CD4-positive, alpha-beta T cell treated with Interleukin-6 at 100 ng/mL for 8 hours (primary cell): ENCODE results near the gene KCNQ1OT1.

Source experiments
- DNase-seq: peaks from one replicate; pipeline ENCODE4 v3.0.0-alpha.2; 2020; ENCODE audit warnings: mixed read lengths, low spot score

KCNQ1OT1 gene

DNA sequence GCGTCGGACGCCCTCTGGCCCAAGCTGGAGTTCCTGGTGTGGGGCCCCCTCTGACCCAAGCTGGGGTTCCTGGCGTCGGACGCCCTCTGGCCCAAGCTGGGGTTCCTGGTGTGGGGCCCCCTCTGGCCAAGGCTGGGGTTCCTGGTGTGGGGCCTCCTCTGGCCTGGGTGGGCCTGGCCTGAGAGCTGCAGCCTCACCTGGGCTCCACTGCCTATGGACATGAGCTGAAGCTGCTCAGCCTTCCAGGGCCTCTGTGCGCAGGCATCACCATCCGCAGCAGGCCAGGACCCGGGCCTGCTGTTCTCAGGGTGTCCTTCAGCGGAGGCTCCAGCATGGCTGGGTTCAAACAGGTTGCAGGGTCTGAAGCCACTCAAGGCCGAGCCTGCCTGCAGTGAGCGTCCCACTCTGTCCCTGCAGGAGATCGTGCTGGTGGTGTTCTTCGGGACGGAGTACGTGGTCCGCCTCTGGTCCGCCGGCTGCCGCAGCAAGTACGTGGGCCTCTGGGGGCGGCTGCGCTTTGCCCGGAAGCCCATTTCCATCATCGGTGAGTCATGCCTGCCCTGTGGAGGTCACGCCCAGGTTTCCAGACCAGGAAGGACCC lies 129.5 kb downstream of the KCNQ1OT1 start:
- no peak for DNase-seq

DNA sequence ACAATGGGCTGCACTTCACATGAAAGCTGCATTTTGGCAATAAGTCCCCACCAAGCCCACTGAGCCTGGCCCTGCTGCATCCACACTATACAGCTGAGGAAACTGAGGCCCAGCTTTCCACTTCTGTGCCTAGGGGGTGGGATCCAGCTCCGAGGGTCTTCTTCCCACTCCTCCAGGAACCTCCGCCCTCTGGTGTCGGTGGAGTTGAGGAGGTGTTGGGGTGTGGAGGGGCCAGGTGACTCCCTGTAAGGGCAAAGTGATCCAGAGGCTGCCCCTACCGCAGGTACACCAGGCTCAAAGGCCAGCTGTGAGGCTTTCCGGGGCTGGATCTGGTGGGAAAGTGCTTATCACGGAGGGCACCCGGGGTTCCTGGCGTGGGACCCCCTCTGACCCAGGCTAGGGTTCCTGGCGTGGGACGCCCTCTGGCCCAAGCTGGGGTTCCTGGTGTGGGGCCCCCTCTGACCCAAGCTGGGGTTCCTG lies 130.0 kb downstream of the KCNQ1OT1 start:
- DNase-seq: no peak

DNA sequence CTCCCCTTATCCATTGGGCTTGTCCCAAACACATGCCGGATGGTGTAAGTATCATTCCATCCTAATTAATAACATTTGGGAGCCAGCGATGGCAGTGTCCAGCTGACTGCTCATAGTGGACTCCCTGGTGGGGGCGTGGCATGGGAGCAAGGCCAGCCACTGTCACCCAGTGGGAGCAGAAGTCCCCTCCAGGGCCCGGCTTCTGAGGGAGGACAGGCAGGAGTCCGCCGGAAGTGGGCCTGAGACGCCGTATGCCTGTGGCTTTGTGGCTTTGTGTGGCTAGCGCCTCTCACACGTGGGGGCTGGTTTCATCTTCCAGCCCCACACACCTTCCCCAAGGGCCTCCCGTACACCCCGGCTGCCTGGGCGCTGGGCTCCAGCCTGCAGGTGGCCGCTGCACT lies 130.5 kb downstream of the KCNQ1OT1 start:
- DNase-seq: no peak

DNA sequence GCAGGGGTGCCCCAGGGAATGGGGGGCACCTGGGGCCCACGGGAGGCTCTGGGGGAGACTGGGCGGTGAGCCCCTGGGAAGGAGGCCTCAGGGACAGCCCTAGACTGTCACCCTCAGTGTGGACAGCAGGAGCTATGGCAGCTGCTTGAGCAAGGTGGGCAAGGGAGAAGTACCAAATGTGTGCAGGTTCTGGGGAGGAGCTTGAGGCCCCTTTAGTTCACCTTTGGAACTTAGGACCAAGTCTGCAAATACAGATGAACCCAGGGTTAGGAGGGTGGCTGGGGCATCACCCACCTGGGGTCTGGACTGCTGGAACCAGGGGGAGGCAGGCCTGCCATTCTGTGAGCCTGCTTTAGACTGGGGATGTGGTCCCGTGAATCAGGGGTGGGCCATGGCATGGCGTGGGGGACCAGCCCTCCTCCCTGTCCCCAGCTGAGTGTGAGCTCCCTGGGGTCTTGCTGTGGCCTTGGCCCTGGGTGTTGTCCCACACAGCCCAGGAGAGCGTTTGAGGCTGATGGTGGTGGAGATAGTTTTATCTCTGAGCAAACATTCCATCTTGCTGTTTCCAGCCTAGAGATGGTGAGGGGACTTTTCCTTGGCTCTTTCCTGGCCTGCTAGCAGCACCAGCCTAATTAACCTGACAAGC lies 132.6 kb downstream of the KCNQ1OT1 start:
- no peak for DNase-seq

DNA sequence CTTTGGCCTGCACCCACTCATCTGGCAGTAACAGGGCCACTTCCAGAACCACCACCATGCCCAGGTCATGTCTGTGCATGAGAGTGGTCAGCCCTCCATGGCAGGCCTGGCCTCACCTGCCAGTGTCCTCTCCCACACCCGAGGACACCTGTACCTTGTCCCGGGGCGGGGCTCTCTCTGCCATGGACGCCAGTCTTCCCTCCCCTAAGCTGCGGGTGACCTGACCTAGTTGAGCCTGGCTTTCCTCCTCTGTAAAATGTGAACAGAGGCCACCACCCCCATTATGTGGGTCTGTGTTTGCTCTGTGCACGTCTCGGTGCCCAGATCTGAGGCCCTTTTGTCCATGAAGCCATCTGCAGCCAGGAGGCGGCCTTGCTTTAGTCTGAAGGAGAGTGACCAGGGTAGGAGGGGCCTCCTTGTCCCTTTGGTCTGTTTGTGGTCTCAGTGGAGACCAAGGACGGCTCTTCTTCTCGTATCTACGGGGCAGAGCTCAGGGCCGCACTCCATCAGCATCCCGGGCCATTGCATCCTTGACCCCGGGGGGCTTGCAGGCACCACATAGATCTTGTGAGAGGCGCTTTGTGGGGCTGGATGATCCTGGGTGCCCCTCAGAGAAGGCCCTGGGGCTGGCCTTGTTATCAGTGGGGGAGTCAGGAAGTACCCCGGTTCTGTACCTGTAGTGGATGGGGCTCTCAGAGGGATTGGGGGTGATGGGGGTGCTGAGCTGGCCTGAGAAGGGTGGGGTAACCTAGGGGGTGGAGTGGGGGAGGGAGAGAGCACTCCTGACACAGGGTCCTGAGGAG lies 133.4 kb downstream of the KCNQ1OT1 start:
- DNase-seq: no peak

DNA sequence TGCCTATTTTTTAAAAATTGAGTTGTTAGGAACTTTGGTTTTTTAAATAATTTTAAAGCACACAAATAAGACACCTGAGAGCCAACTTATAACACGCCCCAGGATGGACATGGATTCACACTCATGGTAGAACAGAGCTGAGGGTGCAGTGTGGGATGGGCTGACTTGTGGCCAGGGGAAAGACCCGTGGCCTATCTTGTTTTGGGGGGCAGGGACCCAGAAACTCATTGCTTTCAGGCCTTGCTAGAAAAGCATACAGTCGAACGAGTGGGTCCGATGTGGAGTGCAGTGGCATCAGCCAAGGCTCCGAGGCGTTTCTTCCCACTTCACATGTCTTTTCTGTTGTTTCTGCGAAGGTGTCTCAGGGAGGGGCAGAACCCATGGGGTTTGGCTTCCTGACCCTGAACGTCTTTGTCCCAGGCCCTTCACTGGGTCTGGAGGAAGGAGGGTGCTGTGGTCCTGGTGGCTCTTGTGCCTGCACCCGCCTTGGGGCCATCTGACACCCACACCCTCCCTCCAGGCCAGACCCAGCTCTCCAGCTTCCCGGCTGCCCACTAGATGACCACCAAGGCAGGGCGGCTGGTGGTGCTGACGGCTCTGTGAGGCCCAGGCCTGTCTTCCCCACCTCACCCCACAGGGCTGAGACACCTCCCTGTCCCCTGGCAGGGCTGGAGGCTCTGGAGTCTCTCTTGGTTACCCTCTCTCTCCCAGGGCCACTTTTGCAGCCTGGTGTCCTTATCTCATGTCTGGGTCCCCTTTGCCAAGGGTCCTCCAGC lies 134.2 kb downstream of the KCNQ1OT1 start:
- DNase-seq: no peak

DNA sequence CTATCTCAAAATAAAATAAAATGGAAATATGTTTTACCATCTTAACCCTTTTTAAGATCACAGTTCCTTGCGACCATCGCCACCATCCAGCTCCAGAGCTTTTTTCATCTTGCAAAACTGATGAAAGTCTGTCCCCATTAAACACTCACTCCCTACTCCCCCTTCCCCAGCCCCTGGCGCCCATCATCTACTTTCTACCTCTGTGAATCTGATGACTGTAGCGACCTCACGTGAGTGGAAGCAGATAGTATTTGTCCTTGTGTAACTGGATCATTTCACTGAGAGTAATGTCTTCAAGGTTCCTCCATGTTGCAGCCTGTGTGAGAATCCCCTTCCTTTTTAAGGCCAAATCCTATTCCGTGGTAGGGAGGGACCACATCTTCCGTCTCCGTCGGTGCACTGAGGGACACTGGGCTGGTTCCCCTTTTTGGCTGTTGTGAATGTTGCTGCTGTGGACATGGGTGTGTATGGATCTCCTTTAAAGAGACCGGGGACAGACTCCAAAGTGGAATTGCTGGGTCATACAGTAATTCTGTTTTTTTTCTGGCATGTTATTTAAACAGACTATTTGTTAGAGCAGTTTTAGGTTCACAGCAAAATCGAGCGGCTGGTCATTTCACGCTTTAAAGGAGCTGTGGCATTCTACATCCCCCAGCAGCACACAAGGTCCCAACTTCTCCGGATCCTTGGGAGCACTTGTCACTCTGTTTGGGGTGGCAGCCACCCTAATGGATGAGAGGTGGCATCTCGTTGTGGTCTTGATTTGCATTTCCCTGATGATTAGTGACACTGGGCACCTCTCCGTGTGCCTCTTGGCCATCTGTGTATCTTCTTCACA lies 135.0 kb downstream of the KCNQ1OT1 start:
- no peak for DNase-seq

DNA sequence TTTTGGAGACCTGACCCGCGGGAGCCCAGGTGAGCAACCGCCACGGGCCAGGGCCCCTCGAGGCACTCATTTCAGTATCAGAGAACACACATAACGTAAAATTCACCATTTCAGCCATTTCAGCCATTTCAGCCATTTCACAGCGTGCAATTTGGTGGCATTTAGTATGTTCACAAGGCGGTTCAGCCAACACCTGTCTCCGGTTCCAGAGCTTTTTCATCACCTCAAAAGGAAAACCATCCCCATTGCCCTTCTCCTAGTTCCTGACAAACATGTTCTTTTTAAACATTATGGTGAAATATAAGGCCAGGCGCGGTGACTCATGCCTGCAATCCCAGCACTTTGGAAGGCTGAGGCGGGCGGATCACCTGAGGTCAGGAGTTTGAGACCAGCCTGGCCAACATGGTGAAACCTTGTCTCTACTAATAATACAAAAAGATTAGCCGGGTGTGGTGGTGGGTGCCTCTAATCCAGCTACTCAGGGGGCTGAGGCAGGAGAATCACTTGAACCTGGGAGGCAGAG lies 135.7 kb downstream of the KCNQ1OT1 start:
- no peak for DNase-seq

DNA sequence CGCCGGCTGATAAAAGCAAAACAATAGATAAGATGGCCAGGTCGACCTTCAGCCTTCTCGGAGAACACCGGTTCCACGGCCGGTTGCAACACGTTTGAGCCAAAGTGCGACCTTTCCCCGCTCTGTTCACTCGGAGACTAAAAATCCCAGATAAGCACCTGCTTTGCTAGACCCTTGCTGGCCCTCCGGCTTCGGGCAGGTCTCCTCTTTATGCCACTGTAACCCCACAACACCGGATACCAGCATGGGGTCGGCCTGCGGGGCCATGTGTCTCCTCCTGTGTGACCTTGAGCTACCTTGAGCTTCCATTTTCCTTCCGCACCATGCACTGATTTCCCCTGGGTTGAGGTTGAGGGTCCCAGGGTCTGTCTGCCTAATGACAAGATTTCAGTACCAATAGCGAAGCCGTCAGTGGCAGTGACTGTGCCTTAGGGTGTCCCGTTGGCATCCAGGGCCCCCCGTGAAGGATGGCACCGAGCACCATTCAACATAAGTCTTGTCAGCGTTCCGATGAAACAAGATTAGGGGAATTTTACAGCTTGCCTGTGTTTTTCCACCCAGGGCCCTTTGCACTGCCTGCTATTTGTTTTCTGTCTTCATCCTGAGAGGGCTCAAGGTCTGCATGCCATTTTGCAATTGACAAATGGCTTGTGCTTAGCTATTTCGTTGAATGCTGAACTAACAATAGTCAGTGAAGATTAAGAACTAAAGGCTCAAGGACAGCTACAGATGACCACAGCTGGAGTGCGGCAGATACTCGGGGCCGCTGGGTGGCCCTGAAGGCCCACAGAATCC lies 136.4 kb downstream of the KCNQ1OT1 start:
- DNase-seq: no peak

DNA sequence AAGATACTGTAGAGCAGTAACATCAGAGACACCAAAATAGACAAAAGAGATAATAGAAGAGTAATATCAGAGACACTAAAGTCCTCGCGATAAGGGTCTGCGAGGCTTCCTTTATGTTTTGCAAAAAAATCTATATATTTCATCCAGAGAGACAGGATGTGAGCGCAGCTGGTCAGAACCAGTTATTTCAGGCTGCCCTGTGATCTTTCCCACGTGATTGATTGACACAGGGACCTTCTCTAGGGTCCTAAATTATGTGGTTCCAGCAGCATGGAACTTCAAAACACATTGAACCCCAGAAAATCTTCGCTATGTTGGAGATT lies 136.9 kb downstream of the KCNQ1OT1 start:
- DNase-seq: no peak

DNA sequence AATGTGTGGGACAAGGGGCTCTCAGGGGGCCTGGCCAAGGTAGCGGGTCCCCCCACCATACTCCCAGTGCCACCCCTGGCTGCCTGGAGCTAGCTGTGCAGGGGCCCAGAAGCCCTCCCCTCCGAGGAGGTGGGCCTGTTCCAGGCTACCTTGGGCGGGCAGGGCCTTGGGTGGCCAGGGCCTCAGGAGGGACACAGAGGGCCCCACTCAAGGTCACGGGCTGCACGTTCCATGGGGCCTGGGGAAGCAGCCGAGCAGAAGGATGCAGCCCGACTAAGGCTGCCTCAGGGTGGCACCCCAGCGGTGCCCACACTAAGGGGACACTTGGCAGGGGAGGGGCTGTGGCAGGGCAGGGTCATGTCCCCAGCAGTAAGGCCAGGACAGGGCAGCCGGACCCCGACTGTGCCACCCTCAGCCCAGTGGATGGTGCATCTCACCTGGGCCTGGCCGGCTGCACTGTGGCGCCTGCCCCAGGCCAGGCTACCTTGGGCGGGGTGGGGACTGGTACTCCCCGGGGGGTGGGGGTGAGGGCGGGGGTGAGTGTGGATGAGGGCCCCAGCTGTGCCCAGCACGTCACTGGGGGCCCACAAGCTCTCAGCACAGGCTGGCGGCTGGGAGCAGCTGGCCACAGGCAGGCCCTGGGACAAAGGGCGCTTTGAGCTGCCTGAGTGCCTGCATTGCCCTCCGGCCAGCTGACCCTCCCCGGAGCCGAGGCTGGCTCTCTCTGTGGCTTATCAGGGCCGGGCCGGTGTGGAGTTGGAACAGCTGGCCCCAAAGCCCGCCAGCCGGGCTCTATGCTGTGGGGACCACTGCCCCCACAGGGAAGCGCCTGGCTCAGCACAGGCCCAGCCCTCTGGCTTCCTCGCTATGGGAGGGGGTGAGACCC lies 137.9 kb downstream of the KCNQ1OT1 start:
- no peak for DNase-seq

DNA sequence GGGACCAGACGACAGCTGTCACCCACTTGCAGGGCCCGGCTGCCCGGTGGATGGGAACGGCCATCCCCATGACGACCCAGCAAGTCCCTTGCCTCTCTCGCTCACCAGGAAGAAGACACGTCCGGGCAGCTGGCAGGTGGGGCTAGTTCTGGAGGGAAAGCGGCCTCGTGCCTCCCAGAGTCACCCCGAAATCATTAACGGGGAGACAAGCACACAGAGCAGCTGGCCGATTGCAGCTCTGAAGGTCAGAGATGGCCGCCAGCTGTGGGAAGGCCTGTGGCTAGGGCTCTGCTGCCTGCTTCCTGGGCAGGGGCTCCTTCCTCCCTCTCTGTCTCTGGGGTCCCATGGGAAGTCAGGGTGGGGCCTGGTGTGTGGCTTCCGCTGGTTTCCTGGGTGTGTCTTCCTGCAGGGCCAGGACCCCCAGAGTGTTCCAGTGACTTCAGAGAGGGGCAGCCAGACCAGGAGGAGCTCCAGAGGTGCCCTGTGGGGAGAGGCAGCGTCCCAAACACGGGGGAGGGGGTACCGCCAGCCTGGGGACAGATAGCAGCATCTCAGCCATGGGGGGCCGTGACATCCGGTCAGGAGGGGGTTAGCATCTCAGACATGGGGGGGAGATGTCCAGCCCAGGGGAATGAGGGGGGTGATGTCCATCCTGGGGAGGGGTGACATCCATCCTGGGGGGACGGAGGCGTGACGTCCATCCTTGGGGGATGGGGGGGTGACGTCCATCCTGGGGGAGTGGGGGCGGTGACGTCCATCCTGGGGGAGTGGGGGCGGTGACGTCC lies 140.1 kb downstream of the KCNQ1OT1 start:
- DNase-seq: no peak

DNA sequence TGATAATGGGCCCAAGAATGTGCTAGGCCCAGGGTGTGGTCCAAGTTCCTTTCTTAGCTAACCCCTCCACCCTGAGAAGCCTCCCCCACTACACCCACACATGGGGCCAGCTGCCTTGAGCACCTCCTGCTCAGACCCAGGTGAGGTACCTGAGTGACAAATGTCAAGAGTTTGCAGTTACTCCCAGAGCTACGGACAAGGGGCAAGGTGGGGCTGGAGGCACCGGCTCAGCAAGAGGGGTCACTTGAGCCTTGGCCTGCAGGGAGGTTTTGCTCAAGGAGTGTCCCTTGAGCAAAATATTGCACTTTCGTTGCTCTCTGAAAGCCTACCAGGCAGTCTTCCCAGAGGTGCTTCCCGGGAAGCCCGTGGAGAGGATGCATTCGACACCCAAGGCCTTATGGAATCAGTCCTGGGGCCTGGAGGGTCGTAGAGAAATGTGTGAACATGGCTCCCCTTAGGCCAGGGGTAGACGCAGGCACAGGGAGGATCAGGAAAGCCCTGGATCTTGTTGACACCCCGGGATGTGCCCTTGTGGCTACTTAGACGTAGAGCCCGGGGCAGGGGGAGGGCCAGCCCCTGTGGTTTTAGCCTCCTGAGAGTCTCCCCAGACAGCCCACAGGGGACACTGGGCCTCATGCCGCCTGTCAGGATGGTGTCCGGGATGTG lies 140.8 kb downstream of the KCNQ1OT1 start:
- no peak for DNase-seq

DNA sequence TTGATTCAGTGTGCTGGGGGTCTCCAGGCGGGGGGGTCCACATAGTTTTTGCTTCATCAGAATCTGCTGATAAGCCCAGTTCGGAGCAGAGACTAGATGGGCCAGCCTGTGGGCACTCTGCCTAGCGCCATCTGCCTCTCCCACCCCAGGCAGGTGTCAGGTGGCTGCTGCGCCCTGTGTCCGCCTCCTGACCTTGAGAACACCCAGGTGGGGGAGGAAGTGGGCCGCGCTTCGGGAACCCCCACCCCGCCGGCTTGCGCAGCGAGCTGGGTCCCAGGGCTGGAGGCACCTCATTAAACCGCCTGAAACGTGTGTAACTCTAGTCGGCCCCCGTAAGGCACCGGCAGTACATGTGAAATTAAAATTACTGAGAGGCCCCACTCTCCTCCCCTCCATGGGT lies 141.4 kb downstream of the KCNQ1OT1 start:
- DNase-seq: no peak
